Measurements from ENCODE around the gene PTPRK.

PTPRK gene

DNA sequence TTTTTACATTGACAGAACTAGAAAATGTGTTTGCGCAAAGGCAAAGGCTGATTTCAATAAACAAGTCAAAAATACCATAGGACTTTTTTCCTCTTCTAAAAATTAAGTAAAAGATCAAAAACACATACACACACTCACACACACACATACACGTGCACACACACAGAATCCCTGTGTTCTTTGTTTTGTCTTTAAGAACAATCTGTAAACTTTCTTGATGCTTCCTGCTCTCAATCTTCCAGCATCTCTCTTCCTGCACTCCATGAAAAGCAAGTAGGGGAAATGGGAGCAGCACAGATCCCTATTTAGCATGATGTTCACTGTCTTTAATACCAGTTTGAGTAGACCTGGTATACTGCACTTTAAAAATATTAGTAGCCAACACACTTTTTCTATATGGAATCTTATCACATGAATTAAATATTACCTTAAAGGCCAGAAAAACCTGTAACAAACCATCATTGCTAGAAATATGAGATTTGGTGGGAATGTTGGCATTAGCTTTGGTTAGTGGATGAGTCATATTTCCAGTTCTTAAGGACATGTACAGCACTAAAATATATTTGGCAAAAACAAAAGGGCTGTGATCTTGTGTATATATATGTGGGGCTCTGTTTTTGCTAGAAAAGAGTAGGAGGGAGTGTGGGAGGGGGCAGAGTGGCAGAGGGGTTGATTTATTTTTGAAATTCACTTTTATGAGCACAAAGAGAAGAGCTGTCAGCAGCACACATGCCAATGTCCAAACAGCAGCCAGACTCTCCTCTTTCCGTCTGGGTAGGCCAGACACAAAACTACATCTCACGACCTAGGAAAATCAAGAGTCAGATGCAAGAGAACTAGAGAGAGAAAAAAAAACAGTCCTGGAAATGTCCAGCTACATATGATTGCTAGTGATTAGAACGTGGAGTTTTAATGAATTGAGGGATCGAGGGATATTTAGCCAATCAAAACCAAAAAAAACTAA lies 4.6 kb downstream of the PTPRK start:
- DNase-seq (ENCODE audit: low spot score), result peak; percentile 18

DNA sequence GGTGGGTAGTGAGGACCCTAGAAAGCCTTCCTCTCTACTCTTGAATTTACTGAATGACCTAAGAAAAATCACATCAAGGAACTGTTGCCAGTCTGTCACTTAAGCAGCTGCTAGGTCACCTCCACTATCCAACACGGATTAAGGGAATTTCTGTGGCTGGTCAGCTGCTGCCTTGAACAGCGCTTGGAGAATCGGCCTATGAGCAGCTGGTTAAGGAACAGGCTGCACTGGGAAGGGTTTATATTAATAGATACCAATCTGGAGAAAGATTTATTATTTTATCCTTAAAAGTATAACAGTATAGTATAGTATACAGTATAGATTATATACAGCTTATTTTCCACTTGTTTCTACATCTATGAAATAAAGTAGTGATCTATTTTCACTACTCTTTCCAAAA lies 6.5 kb downstream of the PTPRK start:
- no peak for DNase-seq (ENCODE audit: low spot score)

DNA sequence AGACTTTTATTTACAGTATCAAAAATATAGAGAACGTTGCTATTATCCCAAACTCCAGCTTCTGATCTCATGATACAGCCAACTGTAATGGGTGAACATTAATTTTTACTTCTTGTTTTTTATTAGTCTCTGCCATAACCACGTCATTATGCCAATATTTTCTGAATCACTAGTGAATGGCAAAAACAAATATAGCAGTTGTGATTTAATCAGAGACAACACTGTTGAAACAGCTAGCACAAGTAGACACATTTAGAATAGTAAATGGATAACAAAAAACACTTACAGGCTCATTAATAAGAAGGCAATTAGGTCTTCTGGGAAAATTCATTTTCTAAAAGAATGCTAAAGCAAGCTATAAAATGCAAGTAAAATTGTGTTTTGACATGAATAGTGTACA lies 8.1 kb downstream of the PTPRK start:
- no peak for DNase-seq (ENCODE audit: low spot score)

DNA sequence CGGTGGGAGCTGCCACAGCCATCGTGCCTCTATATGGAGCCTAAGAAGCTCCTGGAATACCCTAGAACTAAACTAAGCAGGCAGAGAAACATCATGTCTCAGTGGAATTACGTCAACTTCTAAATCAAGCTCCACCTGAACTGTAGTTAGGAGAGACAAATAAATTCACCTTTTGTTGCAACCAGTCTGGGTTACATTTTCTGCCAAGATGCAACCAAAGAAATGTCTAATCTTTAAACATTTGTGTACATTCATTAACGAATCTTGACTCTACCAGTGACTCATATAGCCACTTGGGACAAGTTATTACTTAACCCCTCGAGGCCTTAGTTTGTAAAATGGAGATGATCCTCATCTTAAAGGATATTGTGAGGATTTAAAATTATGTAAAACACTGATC lies 8.9 kb downstream of the PTPRK start:
- DNase-seq (ENCODE audit: low spot score), result no peak

DNA sequence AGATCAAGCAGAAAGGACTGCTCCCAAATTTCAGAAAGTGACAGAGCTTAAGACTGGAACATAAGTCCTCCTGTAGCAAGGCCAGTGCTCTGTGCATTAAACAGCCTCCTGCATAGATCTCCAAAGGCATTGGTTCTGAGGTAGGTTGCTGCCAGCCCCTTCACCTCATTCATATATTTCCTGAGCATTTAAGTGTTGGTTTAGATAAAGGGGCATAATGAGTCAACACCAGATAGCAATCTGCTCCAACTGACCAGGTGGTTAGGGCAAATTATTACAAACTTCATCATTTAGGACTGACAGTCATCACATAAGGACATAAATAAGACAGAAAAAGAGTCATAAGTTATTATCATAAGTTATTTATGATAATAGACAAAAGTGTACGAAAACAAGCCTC lies 10.7 kb downstream of the PTPRK start:
- DNase-seq (ENCODE audit: low spot score), result no peak

DNA sequence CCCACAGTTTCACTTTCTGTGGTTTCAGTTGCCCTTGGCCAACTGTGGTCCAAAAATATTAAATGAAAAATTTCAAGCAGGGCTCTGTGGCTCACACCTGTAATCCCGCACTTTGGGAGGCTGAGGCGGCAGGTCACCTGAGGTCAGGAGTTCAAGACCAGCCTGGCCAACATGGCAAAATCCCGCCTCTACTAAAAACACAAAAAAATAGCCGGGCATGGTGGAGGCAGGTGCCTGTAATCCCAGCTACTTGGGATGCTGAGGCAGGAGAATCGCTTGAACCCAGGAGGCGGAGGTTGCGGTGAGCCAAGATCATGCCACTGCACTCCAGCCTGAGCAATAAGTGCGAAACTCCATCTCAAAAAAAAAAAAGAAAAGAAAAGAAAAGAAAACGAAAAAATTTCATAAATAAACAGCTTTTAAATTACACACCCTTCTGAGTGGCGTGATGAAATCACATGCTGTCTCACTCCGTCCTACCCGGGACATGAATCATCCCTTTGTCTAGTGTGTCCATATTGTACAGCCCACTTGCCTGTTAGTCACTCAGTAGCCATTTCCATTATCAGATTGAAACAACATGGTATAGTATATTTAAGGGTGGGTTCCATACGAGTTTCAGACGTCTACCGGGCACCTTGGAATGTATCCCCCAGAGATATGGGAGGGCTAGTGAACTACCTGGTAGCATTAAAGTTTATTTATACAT lies 11.7 kb downstream of the PTPRK start:
- DNase-seq (ENCODE audit: low spot score), result peak; percentile 70

DNA sequence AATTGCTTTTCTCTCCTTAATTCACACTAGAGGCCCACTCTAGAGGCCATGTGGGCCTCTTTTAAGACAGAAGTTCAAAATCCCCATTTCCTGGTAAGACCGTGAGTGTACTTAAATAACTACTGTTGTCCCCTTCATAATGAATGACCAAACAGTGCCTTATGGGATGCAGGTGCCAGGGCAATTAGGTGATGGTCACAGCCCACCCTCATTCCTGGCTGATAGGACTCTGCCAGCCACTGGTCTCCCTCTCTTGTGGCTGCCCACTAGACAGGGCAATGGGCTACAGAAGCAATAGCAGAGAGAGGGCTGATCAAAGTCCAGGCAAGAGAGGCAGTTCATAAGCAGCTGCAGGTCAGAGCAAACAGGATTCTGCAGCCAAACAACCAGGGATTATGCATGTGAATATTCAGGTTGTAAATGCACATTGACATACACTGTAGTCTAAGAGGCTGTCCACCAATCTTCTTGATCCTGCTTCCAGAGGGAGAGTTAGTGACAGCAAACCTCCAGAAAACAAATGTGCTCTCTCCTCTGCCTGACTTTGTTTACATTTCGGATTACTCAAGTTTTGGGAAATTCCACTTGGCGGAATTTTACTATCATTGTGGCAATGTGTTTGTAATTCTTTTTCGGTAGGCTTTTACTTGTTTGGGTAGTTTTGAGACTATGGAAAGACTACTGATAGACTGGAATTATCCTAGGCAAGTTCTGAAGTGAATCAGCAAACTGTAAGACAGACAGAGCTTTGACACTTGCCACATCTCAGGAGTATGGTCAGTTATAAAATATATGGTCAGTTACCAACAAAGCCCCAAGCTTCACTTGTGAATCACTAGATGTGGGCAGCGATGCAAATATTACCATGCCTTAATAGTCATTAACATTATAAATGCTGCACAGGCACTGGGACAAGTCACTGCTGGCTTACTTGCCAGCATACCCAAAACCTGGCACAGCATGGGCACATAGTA lies 12.8 kb downstream of the PTPRK start:
- DNase-seq (ENCODE audit: low spot score), result peak; percentile 11

DNA sequence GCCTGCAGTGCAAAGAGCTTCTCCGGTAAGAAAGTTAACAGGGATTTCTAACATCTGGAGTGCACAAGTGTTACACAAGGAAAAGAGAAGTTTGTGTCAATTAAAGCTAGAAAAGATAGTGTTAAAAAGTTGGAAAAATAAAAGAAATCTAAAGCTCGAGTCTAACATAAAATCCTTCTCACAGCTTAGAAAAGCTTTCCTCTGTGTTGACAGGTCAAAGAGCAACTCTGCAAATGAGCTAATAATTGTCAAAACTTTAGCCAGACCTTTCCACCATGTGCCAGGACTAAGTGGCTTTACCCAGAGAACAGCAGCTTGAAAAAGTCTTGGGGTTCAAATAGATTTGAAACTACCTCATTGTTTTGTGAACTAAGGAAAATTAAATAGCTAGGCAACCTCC lies 14.8 kb downstream of the PTPRK start:
- DNase-seq (ENCODE audit: low spot score), result no peak

DNA sequence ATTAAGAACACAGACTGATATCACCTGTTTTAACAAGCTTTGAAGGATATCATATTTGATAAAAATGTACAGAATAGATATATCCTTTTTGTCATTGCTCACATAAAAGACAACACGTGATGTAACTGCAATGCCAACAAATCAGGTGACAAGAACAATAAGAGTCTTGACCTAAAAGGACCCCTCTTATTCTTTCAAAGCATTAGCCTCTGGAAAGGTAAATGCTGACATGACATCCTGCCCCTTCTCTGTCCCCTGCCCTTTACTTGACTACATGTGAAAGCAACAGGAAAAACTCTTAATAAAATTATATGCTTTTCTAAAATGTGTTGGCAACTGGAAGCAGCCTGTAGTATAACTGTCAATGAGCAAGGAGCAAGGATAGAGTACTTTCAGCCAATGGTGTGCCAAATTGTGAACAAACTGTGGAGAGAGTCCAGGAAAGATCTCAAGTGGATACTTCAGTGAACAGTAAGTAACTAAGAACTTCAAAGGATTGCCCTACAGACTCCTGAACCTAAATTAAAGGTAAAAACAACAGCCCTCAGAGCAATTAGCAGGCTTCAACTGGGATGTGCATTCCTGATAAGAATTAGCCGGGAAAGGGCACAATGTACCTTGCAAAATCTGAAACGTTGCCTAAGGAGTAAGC lies 16.3 kb downstream of the PTPRK start:
- no peak for DNase-seq (ENCODE audit: low spot score)

DNA sequence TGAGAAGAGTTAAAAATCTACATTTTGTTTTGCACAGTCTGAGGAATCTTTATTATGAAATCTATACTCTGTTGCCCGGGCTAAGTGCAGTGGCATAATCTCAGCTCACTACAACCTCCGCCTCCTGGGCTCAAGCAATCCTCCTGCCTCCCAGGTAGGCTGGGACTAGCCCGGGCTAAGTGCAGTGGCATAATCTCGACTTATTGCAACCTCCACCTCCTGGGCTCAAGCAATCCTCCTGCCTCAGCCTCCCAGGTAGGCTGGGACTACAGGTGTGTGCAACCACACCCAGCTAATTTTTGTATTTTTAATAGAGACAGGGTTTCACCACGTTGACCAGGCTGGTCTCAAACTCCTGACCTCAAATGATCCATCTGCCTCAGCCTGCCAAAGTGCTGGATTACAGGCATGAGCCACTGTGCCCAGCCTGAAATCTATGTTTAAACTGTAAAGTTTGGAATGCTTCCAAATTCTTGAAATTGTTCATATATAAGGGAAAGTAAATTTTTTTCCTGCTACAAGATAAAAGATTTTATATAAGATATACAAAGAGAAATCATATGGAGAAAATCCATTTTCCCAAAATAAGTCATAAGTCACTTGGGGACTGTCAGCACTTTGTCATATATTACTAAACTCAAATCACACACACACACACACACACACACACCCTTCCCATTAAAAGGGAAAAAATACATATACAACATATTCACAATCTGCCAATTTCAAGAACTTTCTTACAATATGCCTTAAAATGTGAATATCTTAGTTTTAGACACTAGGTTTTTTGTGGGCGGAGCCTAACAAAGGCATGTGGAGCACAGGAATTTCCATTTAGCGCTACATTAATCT lies 19.4 kb downstream of the PTPRK start:
- no peak for DNase-seq (ENCODE audit: low spot score)

DNA sequence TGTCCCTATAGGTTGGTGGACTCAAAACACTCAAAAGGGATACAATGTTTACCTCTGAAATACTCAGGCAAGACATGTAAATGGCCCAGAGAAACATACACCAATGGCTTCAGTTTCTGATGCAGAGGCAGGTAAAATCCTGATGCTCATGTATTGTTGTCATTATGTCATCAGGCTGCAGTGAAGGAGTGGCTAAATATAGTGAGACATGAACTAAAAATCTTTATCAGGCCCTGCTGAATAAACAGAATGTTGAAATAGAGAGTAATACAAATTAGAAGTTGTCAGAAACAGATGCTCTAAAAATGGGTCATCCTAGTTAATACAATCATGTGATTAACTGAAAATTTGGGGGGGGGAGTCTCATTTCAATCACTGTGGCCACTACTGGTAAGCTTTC lies 20.4 kb downstream of the PTPRK start:
- no peak for DNase-seq (ENCODE audit: low spot score)

DNA sequence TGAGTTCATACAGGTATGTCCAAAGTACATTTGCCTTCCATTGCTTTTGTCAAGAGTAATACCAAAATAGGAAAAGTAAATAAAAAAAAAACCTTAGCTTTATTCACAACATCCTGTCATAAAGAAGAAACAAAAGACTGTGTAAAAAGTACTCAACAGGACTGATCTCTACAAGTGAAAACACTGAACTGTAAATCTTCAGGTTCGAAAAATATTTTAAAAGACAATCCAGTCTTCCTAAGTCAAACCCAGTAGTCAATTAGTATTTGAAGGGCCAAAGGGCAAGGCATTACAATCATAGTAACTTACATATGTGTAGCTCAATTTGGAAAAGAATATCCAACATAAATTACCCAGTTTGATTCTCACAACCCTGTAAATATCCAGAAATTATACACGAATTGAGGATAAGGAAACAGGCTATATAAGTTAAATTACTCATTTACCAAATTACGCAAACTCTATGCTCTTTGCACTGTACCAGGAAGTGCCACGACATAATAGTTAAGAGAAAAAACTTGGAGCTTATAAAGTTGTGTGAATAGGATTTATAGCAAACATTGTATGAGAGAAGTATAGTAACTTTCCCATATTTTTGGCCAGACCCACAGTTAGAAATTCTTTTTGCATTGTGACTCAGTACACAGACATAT lies 21.2 kb downstream of the PTPRK start:
- no peak for DNase-seq (ENCODE audit: low spot score)

DNA sequence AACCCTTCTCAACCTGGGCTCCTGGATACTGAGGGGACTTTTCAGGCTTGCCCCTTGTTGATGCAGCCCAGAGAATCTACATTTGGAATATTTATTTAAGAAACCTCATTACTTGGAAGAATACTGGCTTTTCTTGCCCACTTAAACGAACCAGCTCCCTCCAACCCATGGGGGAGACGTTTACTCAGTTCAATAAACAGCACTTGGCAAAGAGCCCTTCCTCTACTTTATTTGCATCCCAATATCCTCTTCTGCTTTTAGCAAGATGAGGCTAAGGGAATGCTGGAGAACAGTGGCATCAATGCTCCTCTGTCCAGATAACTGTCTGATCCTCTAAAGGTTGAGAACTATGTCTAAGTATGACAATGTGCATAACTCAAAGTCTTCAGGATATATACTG lies 22.2 kb downstream of the PTPRK start:
- no peak for DNase-seq (ENCODE audit: low spot score)

DNA sequence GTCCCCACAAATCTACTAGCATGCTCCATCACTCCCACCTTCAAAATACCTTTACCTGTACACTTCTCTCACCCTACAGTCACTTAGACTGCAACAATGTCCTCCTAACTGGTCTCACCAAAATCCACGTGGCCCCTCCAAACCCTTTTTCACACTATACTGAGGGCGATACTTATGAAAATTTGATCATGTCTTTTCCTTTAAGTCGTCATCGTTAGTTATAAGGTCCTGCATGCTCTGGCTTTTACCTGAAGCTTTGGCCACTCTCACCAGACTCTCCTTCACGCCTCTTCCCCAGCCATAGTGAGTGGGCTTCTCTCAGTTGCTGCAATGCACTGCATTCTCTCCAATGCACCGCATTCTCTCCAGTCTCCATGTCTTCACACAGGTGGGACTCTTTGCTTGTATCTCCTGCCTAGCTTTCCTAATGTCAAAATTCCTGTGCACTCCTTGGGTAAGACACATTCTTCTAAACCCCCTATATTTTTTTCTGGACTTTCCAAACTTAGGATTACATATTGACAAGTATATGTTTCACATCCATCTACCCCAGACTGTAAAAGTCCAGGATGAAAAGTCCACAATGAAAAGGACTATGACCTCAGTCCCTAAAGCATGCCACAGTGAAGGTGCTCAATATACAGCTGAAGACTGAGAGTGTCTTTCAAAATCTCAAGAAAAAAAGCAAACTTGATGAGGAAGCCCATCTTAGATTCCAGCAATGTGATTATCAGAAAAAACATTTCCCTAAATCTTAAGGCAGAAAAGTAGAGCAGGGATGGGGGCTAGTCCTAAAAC lies 24.7 kb downstream of the PTPRK start:
- DNase-seq (ENCODE audit: low spot score), result no peak

DNA sequence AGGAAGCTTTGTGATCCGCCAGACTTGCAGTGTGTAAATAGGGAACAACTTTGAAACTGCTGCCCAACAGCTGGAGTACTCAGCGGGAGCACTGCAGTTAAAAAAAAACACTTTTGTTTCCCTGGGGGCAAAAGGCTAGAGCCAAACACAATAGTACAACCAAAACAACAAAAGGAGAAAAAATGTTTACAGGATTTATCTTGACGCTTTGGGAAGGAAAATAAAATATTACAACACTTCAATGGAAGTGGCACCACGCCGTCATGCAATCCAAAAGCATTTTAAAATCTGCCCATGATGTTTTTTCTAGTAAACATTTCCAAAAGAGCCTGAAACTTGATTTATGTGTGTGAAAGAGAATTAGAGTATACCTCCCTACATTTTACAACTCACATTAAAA lies 26.0 kb downstream of the PTPRK start:
- DNase-seq (ENCODE audit: low spot score), result no peak

DNA sequence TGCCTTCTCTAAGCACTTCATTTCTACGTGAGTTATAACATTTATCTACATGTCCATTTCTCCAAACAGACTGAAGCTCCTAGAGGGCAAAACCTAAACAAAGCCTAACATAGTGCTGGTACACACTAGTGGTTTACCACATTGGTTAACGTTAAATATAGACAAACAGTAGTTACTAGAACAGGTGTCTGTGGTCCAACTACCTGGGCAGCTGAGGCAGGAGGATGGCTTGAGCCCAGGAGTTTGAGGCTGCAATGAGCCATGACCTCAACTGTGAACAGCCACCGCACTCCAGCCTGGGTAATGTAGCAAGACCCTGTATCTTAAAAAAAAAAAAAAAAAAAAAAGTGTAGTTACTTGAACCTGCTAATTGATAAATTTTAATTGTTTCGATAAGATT lies 26.5 kb downstream of the PTPRK start:
- DNase-seq (ENCODE audit: low spot score), result no peak

DNA sequence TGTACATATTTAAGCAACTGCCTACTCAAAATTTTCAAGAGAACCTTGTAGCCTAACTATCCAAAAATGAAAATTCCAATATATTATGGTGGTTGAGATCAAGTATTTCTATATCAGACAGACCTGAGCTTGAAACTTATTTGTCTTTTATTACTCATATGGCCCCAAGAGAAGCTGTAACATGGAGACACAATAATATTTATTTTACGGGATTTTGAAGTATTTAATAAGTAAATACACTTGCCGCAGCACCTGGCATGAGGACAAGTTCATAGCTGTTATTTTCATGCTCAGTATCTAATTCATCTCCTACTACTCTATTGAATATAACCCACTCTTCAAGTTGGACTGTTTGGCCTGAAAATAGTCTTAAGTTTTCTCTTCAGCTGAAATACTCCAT lies 28.0 kb downstream of the PTPRK start:
- no peak for DNase-seq (ENCODE audit: low spot score)

DNA sequence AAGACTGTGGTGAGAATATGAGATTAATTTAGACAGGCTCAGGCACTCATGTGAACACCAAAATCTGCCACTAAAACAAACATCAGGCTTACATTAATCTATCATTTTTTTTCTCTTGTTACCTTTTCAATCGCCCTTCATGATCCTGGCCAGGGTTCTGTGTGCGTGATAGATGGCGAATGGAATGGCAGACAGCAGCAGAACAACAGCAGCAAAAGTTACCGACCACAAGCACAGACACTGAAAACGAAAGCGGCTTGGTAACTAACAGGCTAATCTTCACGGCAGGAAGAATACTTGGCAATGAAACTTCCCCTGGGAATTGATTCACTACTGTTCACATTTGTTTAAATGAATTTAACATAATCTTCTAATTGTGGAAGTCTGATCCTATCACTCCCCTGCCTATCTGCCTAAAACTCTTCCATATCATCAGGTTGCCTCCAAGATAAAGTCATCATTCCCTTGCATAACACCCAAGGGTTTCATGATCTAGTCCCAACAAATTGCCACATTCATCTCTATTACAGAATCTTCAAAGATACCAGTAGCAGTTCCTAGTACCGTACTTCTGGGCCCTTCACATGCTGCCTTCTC lies 28.7 kb downstream of the PTPRK start:
- DNase-seq (ENCODE audit: low spot score), result no peak

DNA sequence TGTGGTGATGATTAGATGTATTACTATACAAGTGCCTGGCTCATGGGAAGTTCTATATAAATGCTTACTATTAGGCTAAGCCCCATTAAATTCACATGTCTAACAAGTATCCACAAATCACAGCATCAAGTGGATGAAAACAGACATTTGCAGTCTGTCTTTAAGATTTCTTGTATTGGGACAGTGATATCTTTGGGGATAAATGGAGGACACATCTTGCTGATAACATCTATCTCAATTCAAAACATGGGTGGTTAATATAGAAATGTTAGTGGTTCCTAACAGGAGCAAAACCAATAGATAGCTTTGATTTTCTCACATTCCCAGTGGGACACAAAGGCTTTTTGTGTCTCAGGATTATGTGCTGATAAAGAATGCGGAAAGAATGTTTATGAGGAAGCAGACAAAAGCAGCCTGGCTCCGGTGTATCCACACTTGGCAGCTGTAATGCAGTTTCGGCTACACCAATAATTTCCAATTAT lies 29.3 kb downstream of the PTPRK start:
- DNase-seq (ENCODE audit: low spot score), result no peak

Data from AG20443 (cell line).